Gastrocnemius medialis (tissue), 4 donors: ENCODE measurements around the gene TP63.

Experiments
- CTCF ChIP-seq, 5 experiments: fragments of 450-650 bp in 3 of 5; fragments of 200-600 bp in 2 of 5; sonication (generic) in 2 of 5; IDR thresholded peaks in 4 of 5; conservative IDR thresholded peaks in 1 of 5; 1 replicate in 4 of 5; 2 replicates in 1 of 5; pipeline ENCODE4 v1.5.1; 2016 to 2019; ENCODE audit warnings: antibody characterized with exemption in 5 of 5, mild to moderate bottlenecking in 3 of 5, moderate library complexity in 3 of 5
- POLR2A ChIP-seq, 2 donors: fragments of 450-650 bp; IDR thresholded peaks; one replicate each; pipeline ENCODE4 v1.6.1; 2017; ENCODE audit warnings: antibody characterized with exemption in 2 of 2, mild to moderate bottlenecking in 2 of 2, moderate library complexity in 2 of 2

GRCh38 chr3:189833266-189833665, 202.1 kb downstream of the TP63 start:
- no peak for TF ChIP-seq CTCF (IDR thresholded peaks at IDR 0.05 in 4 of 5, conservative IDR thresholded peaks at IDR 0.05 in 1 of 5)
- TF ChIP-seq POLR2A (IDR thresholded peaks at IDR 0.05): no peak
